ENCODE measurements around the gene ARHGAP1. TPM values are rescaled to one million over a fixed set of nuclear protein-coding genes. Genes with fewer than 3 reads are reported as not detected.

Gene ARHGAP1
- total and polyA plus RNA-seq, 2 donors (not counting 3 experiments of a cell fraction or from before 2014, with no cell fraction given), result 30.9 to 58.2 TPM

DNA sequence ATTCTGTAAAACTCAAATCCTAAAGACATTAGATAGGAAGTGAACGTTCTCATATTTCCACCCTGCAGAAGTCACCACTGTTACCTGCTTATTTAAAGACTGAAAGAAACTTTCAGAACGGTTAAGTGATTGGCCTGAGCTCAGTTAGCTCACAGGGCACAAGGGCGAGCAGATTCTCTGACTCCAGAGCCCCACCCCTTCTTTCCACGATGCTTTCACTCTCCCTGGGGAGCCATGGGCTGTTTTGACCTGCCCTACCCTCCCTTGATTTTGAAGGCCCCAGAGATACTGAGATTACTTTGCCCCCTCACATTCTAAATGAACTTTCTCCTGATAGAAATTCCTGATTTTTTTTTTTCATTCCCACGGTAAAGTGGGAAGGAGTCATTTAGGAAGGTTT lies 33.9 kb downstream of the ARHGAP1 start:
- BruUV-seq (replicated peaks), result no TSS peak
- ChIA-PET POLR2A (no interaction called here), CTCF (no interaction called here)
- FAIRE-seq (no peak), DNase-seq (ENCODE audit: low read depth, low spot score) (no peak)
- Histone ChIP-seq H3K27ac (ENCODE audit: insufficient read depth, low read depth, low read length) (no peak overlapping the region), H3K4me2 (ENCODE audit: insufficient read depth, low read length) (no peak overlapping the region), H3K9me1 (replicated peaks; ENCODE audit: control insufficient read depth, extremely low read depth, insufficient read depth, low read length) (no peaks in the 10 kb centered on the region), H2AFZ (ENCODE audit: low read depth, low read length) (no peak overlapping the region), H4K20me1 (replicated peaks; ENCODE audit: control insufficient read depth, extremely low read depth, insufficient read depth, low read length) (no peaks in the 10 kb centered on the region), H3K36me3 (ENCODE audit: control insufficient read depth in 2 of 2, extremely low read depth in 1 of 2, insufficient read depth in 2 of 2, low read length in 2 of 2) (peaks cover 17 to 39% of the 10 kb centered on the region in 2 experiments), H3K79me2 (ENCODE audit: control insufficient read depth, insufficient read depth, low read length) (no peaks in the 10 kb centered on the region), H3K4me1 (ENCODE audit: control insufficient read depth, extremely low read depth, insufficient read depth, low read length) (peaks cover 18% of the 10 kb centered on the region), H3K9ac (replicated peaks; ENCODE audit: extremely low read depth, insufficient read depth, low read length) (no peak overlapping the region), H3K27me3 (ENCODE audit: control insufficient read depth in 2 of 2, insufficient read depth in 2 of 2, low read length in 2 of 2) (no peaks in the 10 kb centered on the region), H3K9me3 (replicated peaks; ENCODE audit: control insufficient read depth, insufficient read depth, low read length) (no peaks in the 10 kb centered on the region), H3K4me3 (replicated peaks in 1 of 3; ENCODE audit: insufficient read depth in 1 of 3, low read depth in 1 of 3, low read length in 3 of 3) (no peak overlapping the region)
- dilution Hi-C loops (cut with MboI; ENCODE audit: extremely low pct_ligation_motif_present, low sequenced_read_pairs), result no loop called here
- TF ChIP-seq JUN (IDR thresholded peaks at IDR 0.05; ENCODE audit: borderline replicate concordance, insufficient read depth, insufficient read length, low read depth), result no peak
- TF ChIP-seq MYC (IDR thresholded peaks at IDR 0.05; ENCODE audit: low read depth, low read length), result no peak
- TF ChIP-seq POLR2AphosphoS5 (IDR thresholded peaks at IDR 0.05; ENCODE audit: insufficient read depth, low read depth, low read length), result no peak
- TF ChIP-seq FOS (IDR thresholded peaks at IDR 0.05; ENCODE audit: borderline replicate concordance, insufficient read depth, low read length), result no peak
- TF ChIP-seq, protein P1, sequence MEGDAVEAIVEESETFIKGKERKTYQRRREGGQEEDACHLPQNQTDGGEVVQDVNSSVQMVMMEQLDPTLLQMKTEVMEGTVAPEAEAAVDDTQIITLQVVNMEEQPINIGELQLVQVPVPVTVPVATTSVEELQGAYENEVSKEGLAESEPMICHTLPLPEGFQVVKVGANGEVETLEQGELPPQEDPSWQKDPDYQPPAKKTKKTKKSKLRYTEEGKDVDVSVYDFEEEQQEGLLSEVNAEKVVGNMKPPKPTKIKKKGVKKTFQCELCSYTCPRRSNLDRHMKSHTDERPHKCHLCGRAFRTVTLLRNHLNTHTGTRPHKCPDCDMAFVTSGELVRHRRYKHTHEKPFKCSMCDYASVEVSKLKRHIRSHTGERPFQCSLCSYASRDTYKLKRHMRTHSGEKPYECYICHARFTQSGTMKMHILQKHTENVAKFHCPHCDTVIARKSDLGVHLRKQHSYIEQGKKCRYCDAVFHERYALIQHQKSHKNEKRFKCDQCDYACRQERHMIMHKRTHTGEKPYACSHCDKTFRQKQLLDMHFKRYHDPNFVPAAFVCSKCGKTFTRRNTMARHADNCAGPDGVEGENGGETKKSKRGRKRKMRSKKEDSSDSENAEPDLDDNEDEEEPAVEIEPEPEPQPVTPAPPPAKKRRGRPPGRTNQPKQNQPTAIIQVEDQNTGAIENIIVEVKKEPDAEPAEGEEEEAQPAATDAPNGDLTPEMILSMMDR (IDR thresholded peaks at IDR 0.05; ENCODE audit: extremely low read depth in 1 of 2, insufficient read depth in 1 of 2, low read depth in 1 of 2, low read length in 2 of 2), result no peak
- TF ChIP-seq POLR2A (IDR thresholded peaks at IDR 0.05; ENCODE audit: low read depth, low read length), result no peak
- TF ChIP-seq EZH2 (IDR thresholded peaks at IDR 0.05; ENCODE audit: borderline replicate concordance, low read depth, low read length, severe bottlenecking), result no peak
- TF ChIP-seq, protein P2, sequence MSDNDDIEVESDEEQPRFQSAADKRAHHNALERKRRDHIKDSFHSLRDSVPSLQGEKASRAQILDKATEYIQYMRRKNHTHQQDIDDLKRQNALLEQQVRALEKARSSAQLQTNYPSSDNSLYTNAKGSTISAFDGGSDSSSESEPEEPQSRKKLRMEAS (IDR thresholded peaks at IDR 0.05; ENCODE audit: insufficient read depth, insufficient read length), result no peak
- no peak for TF ChIP-seq GATA2 (IDR thresholded peaks at IDR 0.05; ENCODE audit: insufficient read depth, insufficient read length, low read depth, low read length)
- intact Hi-C loops (cut with micrococcal nuclease), result no loop called here
